Naive thymus-derived CD8-positive, alpha-beta T cell (primary cell): Measurements from ENCODE around the gene LARGE2. TPM values are rescaled to one million over a fixed set of nuclear protein-coding genes. Genes with fewer than 3 reads are reported as not detected.

Source experiments
- ATAC-seq, 2 donors: fragments of 150-1000 bp; cut with Tn5 transposase in 1 of 2; sonication (Bioruptor Pico), chemical (Tn5 transposase) in 1 of 2; 1 replicate in 1 of 2; 2 replicates in 1 of 2; pipeline ENCODE4 v1.10.0; 2021; ENCODE audit warnings: mild to moderate bottlenecking in 2 of 2, moderate library complexity in 2 of 2
- POLR2A ChIA-PET: fragments of 350-600 bp; sonication (Branson Sonifier 250); formaldehyde crosslinking; loops from one replicate; lab custom pipeline; 2021; ENCODE audit warnings: antibody characterized with exemption; lab: Charles Lee
- DNase-seq, 10 donors: peaks; one replicate each; pipeline versions ENCODE4 v3.0.0 to v3.0.0-alpha.2; 2020 to 2022
- H3K27ac Mint-ChIP-seq, 10 donors: one replicate each; pipeline ENCODE4 v1.8.0; 2020 to 2022; ENCODE audit warnings: mild to moderate bottlenecking in 10 of 10, mixed read lengths in 10 of 10, moderate library complexity in 4 of 10, inconsistent platforms in 1 of 10
- H3K27me3 Mint-ChIP-seq, 5 donors: one replicate each; pipeline ENCODE4 v1.8.0; 2021 to 2022; ENCODE audit warnings: mixed read lengths in 5 of 5
- H3K36me3 Mint-ChIP-seq, 3 donors: one replicate each; pipeline ENCODE4 v1.8.0; 2020 to 2022; ENCODE audit warnings: mixed read lengths in 3 of 3, mild to moderate bottlenecking in 2 of 3, inconsistent platforms in 1 of 3
- H3K4me1 Mint-ChIP-seq, 4 donors: one replicate each; pipeline ENCODE4 v1.8.0; 2021 to 2022; ENCODE audit warnings: mixed read lengths in 4 of 4
- H3K4me3 Mint-ChIP-seq, 10 donors: one replicate each; pipeline ENCODE4 v1.8.0; 2020 to 2022; ENCODE audit warnings: mild to moderate bottlenecking in 10 of 10, mixed read lengths in 10 of 10, moderate library complexity in 6 of 10, inconsistent platforms in 1 of 10
- H3K9me3 Mint-ChIP-seq, 9 donors: one replicate each; pipeline ENCODE4 v1.8.0; 2020 to 2022; ENCODE audit warnings: mixed read lengths in 9 of 9, mild to moderate bottlenecking in 3 of 9, inconsistent platforms in 1 of 9, moderate library complexity in 1 of 9
- polyA plus RNA-seq, 3 donors: library from polyadenylated mRNA; unstranded; fragments of 300-500 nt; fragmentation: Illumina TruSeq; gene quantifications; one replicate each; pipeline ENCODE4 v1.2.3, GENCODE V29; 2021
- total RNA-seq, 8 experiments: library from RNA in 2 of 8; stranded (reverse) in 2 of 8; gene quantifications; one replicate each; pipeline ENCODE4 v1.2.3 and lab custom pipeline; 2021 to 2026

LARGE2 gene
- total and polyA plus RNA-seq, 5 experiments from 2014 or later = 0.71 to 5.6 (median 2.0) TPM

- H3K27ac Mint-ChIP-seq = no peak overlapping the region
- H3K27me3 Mint-ChIP-seq = peaks cover 2 to 27% (median 10%) of the 10 kb centered on the region in 5 donors
- POLR2A ChIA-PET = no interaction called here
- H3K36me3 Mint-ChIP-seq = peaks cover 0 to 4% (median 0%) of the 10 kb centered on the region in 3 donors
- H3K4me3 Mint-ChIP-seq = peak overlapping the region in 7 of 10 donors; percentile 41 to 70 (median 47)
- H3K4me1 Mint-ChIP-seq = peaks cover 9 to 16% (median 10%) of the 10 kb centered on the region in 4 donors
- H3K9me3 Mint-ChIP-seq = no peaks in the 10 kb centered on the region
- DNase-seq = peak in 1 of 10 donors; percentile 22
- no peak for ATAC-seq
Measured at GRCh38 chr11:45886816-45887520, 35.5 kb upstream of the LARGE2 start.

- Mint-ChIP-seq H3K27ac (no peak overlapping the region), H3K4me3 (peak overlapping the region in 1 of 10 donors; percentile 42), H3K27me3 (peaks cover 5 to 33% (median 14%) of the 10 kb centered on the region in 5 donors), H3K36me3 (peaks cover 0 to 4% (median 0%) of the 10 kb centered on the region in 3 donors), H3K4me1 (peaks cover 9 to 16% (median 10%) of the 10 kb centered on the region in 4 donors), H3K9me3 (no peaks in the 10 kb centered on the region)
- POLR2A ChIA-PET = no interaction called here
- peak in 1 of 10 donors; percentile 42 for DNase-seq
- no peak for ATAC-seq
Measured at GRCh38 chr11:45887587-45887986, 34.9 kb upstream of the LARGE2 start.

- ATAC-seq (no peak), DNase-seq (no peak)
- Mint-ChIP-seq H3K9me3 (no peaks in the 10 kb centered on the region), H3K4me3 (no peak overlapping the region), H3K27ac (peak overlapping the region in 1 of 10 donors; percentile 10), H3K4me1 (peaks cover 7 to 8% (median 8%) of the 10 kb centered on the region in 4 donors), H3K36me3 (peaks cover 0 to 4% (median 0%) of the 10 kb centered on the region in 3 donors), H3K27me3 (peaks cover 8 to 47% (median 27%) of the 10 kb centered on the region in 5 donors)
- POLR2A ChIA-PET = no interaction called here
Measured at GRCh38 chr11:45889555-45889954, 32.9 kb upstream of the LARGE2 start.

GRCh38 chr11:45889966-45890365 is 32.5 kb upstream of the LARGE2 start:
- peaks cover 3 to 7% (median 4%) of the 10 kb centered on the region in 4 donors for H3K4me1 Mint-ChIP-seq
- DNase-seq (no peak), ATAC-seq (no peak)
- no peak overlapping the region for H3K27ac Mint-ChIP-seq
- peaks cover 0 to 4% (median 0%) of the 10 kb centered on the region in 3 donors for H3K36me3 Mint-ChIP-seq
- POLR2A ChIA-PET = no interaction called here
- H3K9me3 Mint-ChIP-seq = no peaks in the 10 kb centered on the region
- H3K4me3 Mint-ChIP-seq = no peak overlapping the region
- peaks cover 12 to 47% (median 29%) of the 10 kb centered on the region in 5 donors for H3K27me3 Mint-ChIP-seq

GRCh38 chr11:45890886-45891550 is 31.4 kb upstream of the LARGE2 start:
- Mint-ChIP-seq H3K36me3 (peaks cover 0 to 4% (median 0%) of the 10 kb centered on the region in 3 donors), H3K9me3 (no peaks in the 10 kb centered on the region), H3K4me3 (no peak overlapping the region), H3K4me1 (peaks cover 0 to 6% (median under 1%) of the 10 kb centered on the region in 4 donors), H3K27ac (peak overlapping the region in 1 of 10 donors; percentile 60), H3K27me3 (peaks cover 13 to 52% (median 35%) of the 10 kb centered on the region in 5 donors)
- no peak for DNase-seq
- POLR2A ChIA-PET = no interaction called here
- no peak for ATAC-seq

- no peaks in the 10 kb centered on the region for H3K9me3 Mint-ChIP-seq
- peaks cover 0 to 6% (median 0%) of the 10 kb centered on the region in 4 donors for H3K4me1 Mint-ChIP-seq
- peaks cover 15 to 62% (median 36%) of the 10 kb centered on the region in 5 donors for H3K27me3 Mint-ChIP-seq
- H3K4me3 Mint-ChIP-seq = no peak overlapping the region
- ATAC-seq (no peak), DNase-seq (no peak)
- POLR2A ChIA-PET = interaction anchor here (1.2 kb wide), 1 partner anchor 25 kb away, joined by 3 read pairs; the partner anchor contains the start of gene PEX16
- H3K27ac Mint-ChIP-seq = peak overlapping the region in 2 of 10 donors; percentile 10 to 73
- H3K36me3 Mint-ChIP-seq = peaks cover 0 to 4% (median 0%) of the 10 kb centered on the region in 3 donors
Measured at GRCh38 chr11:45892856-45893255, 29.6 kb upstream of the LARGE2 start.

GRCh38 chr11:45894555-45895247 is 27.8 kb upstream of the LARGE2 start:
- no peak for DNase-seq
- Mint-ChIP-seq H3K36me3 (peaks cover 0 to 4% (median 0%) of the 10 kb centered on the region in 3 donors), H3K27ac (peak overlapping the region in 1 of 10 donors; percentile 26), H3K27me3 (peaks cover 13 to 71% (median 35%) of the 10 kb centered on the region in 5 donors), H3K9me3 (no peaks in the 10 kb centered on the region), H3K4me3 (no peak overlapping the region), H3K4me1 (peaks cover 0 to 11% (median 7%) of the 10 kb centered on the region in 4 donors)
- no peak for ATAC-seq
- POLR2A ChIA-PET = no interaction called here

- no peak for ATAC-seq
- peaks cover 15 to 70% (median 31%) of the 10 kb centered on the region in 5 donors for H3K27me3 Mint-ChIP-seq
Measured at GRCh38 chr11:45895553-45896259, 26.8 kb upstream of the LARGE2 start.

GRCh38 chr11:45896422-45896984 is 26.0 kb upstream of the LARGE2 start:
- H3K4me1 Mint-ChIP-seq = peaks cover 4 to 17% (median 7%) of the 10 kb centered on the region in 4 donors
- H3K4me3 Mint-ChIP-seq = no peak overlapping the region
- DNase-seq (no peak), ATAC-seq (no peak)
- H3K27ac Mint-ChIP-seq = peak overlapping the region in 1 of 10 donors; percentile 67
- peaks cover 14 to 65% (median 28%) of the 10 kb centered on the region in 5 donors for H3K27me3 Mint-ChIP-seq
- H3K9me3 Mint-ChIP-seq = no peaks in the 10 kb centered on the region
- POLR2A ChIA-PET = no interaction called here
- no peaks in the 10 kb centered on the region for H3K36me3 Mint-ChIP-seq

More at GRCh38 chr11:45895553-45896259, 26.8 kb upstream of the LARGE2 start:
- POLR2A ChIA-PET = no interaction called here
- Mint-ChIP-seq H3K4me1 (peaks cover 3 to 15% (median 8%) of the 10 kb centered on the region in 4 donors), H3K27ac (no peak overlapping the region), H3K36me3 (no peaks in the 10 kb centered on the region), H3K9me3 (no peaks in the 10 kb centered on the region), H3K4me3 (no peak overlapping the region)
- DNase-seq = no peak

GRCh38 chr11:45897556-45897955 is 24.9 kb upstream of the LARGE2 start:
- H3K9me3 Mint-ChIP-seq = no peaks in the 10 kb centered on the region
- H3K36me3 Mint-ChIP-seq = no peaks in the 10 kb centered on the region
- ATAC-seq (no peak), DNase-seq (no peak)
- H3K4me3 Mint-ChIP-seq = no peak overlapping the region
- H3K27ac Mint-ChIP-seq = no peak overlapping the region
- peaks cover 14 to 62% (median 24%) of the 10 kb centered on the region in 5 donors for H3K27me3 Mint-ChIP-seq
- H3K4me1 Mint-ChIP-seq = peaks cover 4 to 17% (median 7%) of the 10 kb centered on the region in 4 donors
- POLR2A ChIA-PET = no interaction called here

- no peaks in the 10 kb centered on the region for H3K36me3 Mint-ChIP-seq
- peaks cover 11 to 49% (median 16%) of the 10 kb centered on the region in 5 donors for H3K27me3 Mint-ChIP-seq
- H3K4me3 Mint-ChIP-seq = peak overlapping the region; percentile 50 to 80 (median 74)
- peak overlapping the region in 4 of 10 donors; percentile 18 to 80 (median 48) for H3K27ac Mint-ChIP-seq
- H3K9me3 Mint-ChIP-seq = no peaks in the 10 kb centered on the region
- DNase-seq = no peak
- H3K4me1 Mint-ChIP-seq = peaks cover 5 to 17% (median 7%) of the 10 kb centered on the region in 4 donors
- no peak for ATAC-seq
- POLR2A ChIA-PET = interaction anchor here (0.7 kb wide), 1 partner anchor 54 kb away, joined by 4 read pairs; no protein-coding TSS in a partner anchor
Measured at GRCh38 chr11:45899086-45899447, 23.4 kb upstream of the LARGE2 start.
